Measurements from ENCODE around the gene GDPD5. TPM values are rescaled to one million over a fixed set of nuclear protein-coding genes. Genes with fewer than 3 reads are reported as not detected.

GDPD5 gene
- total and polyA plus RNA-seq, 9 of the 15 experiments (the other 6 are each of a cell fraction or from before 2014, with no cell fraction given), result 0.32 to 27.3 (median 8.0) TPM

DNA sequence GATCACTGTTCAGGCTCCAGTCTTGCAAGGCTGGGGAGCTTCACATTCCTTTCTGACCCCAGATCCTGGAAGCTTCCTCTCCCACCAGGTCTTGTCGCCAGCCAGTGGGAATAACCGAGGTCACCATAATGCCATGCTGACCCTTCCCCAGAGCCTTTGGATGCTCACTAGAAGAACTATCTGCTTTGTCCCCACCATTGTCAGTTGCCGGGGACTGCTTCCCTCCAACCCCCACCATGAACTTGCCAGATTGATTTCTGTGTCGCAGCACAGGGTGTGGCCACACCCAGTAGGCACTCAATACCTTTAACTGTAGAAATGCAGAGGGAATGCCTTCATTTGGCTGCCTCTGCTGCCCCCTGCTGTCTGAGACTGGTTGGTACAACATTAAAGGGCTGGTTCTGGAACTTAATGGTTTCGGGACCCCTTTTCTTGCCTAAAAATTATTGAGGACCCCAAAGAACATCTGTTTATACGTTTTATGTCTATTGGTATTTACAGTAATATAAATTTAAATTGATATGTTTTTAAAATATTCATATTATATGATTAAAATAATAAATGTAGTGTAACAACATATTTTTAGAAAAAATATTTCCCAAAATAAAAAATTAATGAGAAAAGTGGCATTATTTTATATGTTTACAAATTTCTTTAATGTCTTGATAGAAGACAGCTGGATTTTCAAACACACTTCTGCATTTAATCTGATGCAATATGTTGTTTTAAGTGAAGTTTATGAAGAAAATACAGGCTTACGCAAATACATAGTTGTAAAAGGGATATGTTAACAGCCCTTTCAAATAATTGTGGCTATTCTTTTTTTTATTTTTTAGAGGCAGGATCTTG is 6.7 kb upstream of the GDPD5 start:
- H3K9me3 ChIP-seq (replicated peaks; ENCODE audit: control insufficient read depth, insufficient read depth, low read depth, low read length), result 0 out of 2 replicates have a peak, but pooled peaks cover 3% of the 10 kb centered on the region
- no peaks in the 10 kb centered on the region for H3K9me1 ChIP-seq (ENCODE audit: control insufficient read depth, insufficient read depth, low read length)
- peak overlapping the region; percentile 43; the same call in 1 of the 2 replicates for H3K4me2 ChIP-seq (ENCODE audit: insufficient read depth, low read length)
- H3K27ac ChIP-seq (ENCODE audit: extremely low read depth, low read depth, low read length), result peak overlapping the region; percentile 96; the same call in 2 of the 3 replicates
- FAIRE-seq, result peak; percentile 93
- no peaks in the 10 kb centered on the region for H3K27me3 ChIP-seq (ENCODE audit: control insufficient read depth in 2 of 2, insufficient read depth in 2 of 2, low read length in 2 of 2)
- in situ Hi-C loops (cut with MboI), result loop anchor here (5.0 kb wide), 1 partner anchor 85 kb away; no protein-coding TSS in a partner anchor
- ChIA-PET CTCF (ENCODE audit: low intra/inter-chr PET ratio) (interaction anchor here (0.6 to 4.0 kb wide), 8 partner anchors 27 to 252 kb away, joined by 3 to 58 read pairs (median 5); no protein-coding TSS in a partner anchor), POLR2A (interaction anchor here (0.7 to 3.9 kb wide), 3 partner anchors 21 to 132 kb away, joined by 3 to 22 read pairs (median 3); partner anchors contain the start of gene RPS3)
- H3K9ac ChIP-seq (ENCODE audit: insufficient read depth in 1 of 2, low read depth in 2 of 2, low read length in 2 of 2), result peak overlapping the region in 1 of 2 experiments; percentile 3; a peak in 1 of 4 replicates
- H3K4me1 ChIP-seq (replicated peaks in 1 of 2; ENCODE audit: control insufficient read depth in 2 of 2, insufficient read depth in 2 of 2, low read length in 2 of 2), result peaks cover 41 to 49% of the 10 kb centered on the region in 2 experiments
- DNase-seq (ENCODE audit: extremely low read depth in 1 of 4, low spot score in 3 of 4), result peak; percentile 69 to 91 (median 76)
- ATAC-seq, result peak; percentile 42
- 41% methylated on average over 7 of the region's 7 CpGs for WGBS (ENCODE audit: insufficient coverage, low coverage, missing lambda C conversion rate)
- no TSS peak for BruUV-seq (replicated peaks)
- no peak overlapping the region for H3K4me3 ChIP-seq
- H3K79me2 ChIP-seq (ENCODE audit: control insufficient read depth, insufficient read depth, low read length), result no peaks in the 10 kb centered on the region
- intact Hi-C loops (cut with micrococcal nuclease), result loop anchor here (1.0 to 2.0 kb wide), 4 partner anchors 36 to 252 kb away; no protein-coding TSS in a partner anchor
- peak overlapping the region; percentile 36 for H2AFZ ChIP-seq (ENCODE audit: low read depth, low read length)
- H4K20me1 ChIP-seq (replicated peaks; ENCODE audit: control insufficient read depth, insufficient read depth, low read length), result no peaks in the 10 kb centered on the region
- H3K36me3 ChIP-seq (ENCODE audit: control insufficient read depth, insufficient read depth, low read length), result no peaks in the 10 kb centered on the region
- no peak for TF ChIP-seq U2AF2 (optimal IDR thresholded peaks at IDR 0.05; ENCODE audit: low read depth, low read length)
- TF ChIP-seq, protein P1, sequence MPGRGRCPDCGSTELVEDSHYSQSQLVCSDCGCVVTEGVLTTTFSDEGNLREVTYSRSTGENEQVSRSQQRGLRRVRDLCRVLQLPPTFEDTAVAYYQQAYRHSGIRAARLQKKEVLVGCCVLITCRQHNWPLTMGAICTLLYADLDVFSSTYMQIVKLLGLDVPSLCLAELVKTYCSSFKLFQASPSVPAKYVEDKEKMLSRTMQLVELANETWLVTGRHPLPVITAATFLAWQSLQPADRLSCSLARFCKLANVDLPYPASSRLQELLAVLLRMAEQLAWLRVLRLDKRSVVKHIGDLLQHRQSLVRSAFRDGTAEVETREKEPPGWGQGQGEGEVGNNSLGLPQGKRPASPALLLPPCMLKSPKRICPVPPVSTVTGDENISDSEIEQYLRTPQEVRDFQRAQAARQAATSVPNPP (IDR thresholded peaks at IDR 0.05; ENCODE audit: borderline replicate concordance, insufficient read depth, insufficient read length), result no peak
- TF ChIP-seq, protein P2, sequence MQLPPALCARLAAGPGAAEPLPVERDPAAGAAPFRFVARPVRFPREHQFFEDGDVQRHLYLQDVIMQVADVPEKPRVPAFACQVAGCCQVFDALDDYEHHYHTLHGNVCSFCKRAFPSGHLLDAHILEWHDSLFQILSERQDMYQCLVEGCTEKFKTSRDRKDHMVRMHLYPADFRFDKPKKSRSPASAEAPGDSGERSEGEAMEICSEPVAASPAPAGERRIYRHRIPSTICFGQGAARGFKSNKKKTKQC (CRISPR knock-in tag; IDR thresholded peaks at IDR 0.05), result no peak
- peak in 1 of 2 experiments; percentile 19; a peak in 1 of 4 replicates for TF ChIP-seq RCOR1 (IDR thresholded peaks at IDR 0.05; ENCODE audit: borderline replicate concordance in 1 of 2, low read depth in 2 of 2, low read length in 2 of 2)
- TF ChIP-seq DDX20 (tag; IDR thresholded peaks at IDR 0.05; ENCODE audit: low read depth), result no peak
- peak; percentile 96 for TF ChIP-seq SMC3 (conservative IDR thresholded peaks at IDR 0.05; ENCODE audit: insufficient read depth, low read depth, low read length)
- TF ChIP-seq ZC3H4 (CRISPR knock-in tag; IDR thresholded peaks at IDR 0.05; ENCODE audit: borderline replicate concordance), result no peak
- no peak for TF ChIP-seq ZNF134 (CRISPR knock-in tag; conservative IDR thresholded peaks at IDR 0.05)
